HepG2 (cell line): ENCODE data around the gene EEF1E1.

Experiments used
- IRF2 ChIP-seq: IDR thresholded peaks from 2 replicates; pipeline ENCODE4 v1.6.1; 2018; ENCODE audit warnings: missing genetic modification reagents, missing compliant biosample characterization
- POLR2AphosphoS5 ChIP-seq: IDR thresholded peaks from 2 replicates; pipeline ENCODE4 v1.6.1; 2012; ENCODE audit warnings: low read depth, low read length
- ZNF224 ChIP-seq: sonication (generic); formaldehyde crosslinking; IDR thresholded peaks from 2 replicates; pipeline ENCODE4 v1.5.0; 2020; ENCODE audit warnings: mild to moderate bottlenecking, missing genetic modification reagents
- TF ChIP-seq, protein P1 (sequence below): sonication (generic); formaldehyde crosslinking; IDR thresholded peaks from 2 replicates; pipeline ENCODE4 v1.4.0; 2020; ENCODE audit warnings: mild to moderate bottlenecking, missing genetic modification reagents
- TF ChIP-seq, protein P2 (sequence below): sonication (generic); formaldehyde crosslinking; IDR thresholded peaks from 2 replicates; pipeline ENCODE4 v1.4.0; 2020; ENCODE audit warnings: missing genetic modification reagents

DNA sequence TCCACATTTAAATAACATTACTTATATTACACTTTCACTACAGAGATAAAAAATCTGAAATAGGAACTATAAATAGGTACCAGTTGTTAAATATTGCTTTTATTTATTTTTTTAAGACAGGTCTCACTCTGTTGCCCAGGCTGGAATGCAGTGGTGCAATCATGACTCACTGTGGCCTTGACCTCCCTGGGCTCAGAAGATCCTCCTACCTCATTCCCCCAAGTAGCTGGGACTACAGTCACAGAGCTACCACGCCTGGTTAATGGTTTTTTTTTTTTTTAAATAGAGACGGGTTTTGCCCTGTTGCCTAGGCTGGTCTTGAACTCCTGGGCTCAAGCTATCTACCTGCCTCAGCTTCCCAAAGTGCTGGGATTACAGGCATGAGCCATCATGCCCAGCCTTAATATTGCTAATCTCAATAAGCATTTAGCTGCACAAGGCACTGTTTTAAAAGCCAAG, 17.3 kb downstream of the EEF1E1 start:
- peak; percentile 94 for TF ChIP-seq IRF2 (CRISPR knock-in tag)
- TF ChIP-seq, protein P1, sequence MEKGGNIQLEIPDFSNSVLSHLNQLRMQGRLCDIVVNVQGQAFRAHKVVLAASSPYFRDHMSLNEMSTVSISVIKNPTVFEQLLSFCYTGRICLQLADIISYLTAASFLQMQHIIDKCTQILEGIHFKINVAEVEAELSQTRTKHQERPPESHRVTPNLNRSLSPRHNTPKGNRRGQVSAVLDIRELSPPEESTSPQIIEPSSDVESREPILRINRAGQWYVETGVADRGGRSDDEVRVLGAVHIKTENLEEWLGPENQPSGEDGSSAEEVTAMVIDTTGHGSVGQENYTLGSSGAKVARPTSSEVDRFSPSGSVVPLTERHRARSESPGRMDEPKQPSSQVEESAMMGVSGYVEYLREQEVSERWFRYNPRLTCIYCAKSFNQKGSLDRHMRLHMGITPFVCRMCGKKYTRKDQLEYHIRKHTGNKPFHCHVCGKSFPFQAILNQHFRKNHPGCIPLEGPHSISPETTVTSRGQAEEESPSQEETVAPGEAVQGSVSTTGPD (CRISPR knock-in tag) = no peak; the same call in 1 of the 2 replicates
- TF ChIP-seq POLR2AphosphoS5 = no peak
- no peak for TF ChIP-seq ZNF224 (CRISPR knock-in tag)
- TF ChIP-seq, protein P2, sequence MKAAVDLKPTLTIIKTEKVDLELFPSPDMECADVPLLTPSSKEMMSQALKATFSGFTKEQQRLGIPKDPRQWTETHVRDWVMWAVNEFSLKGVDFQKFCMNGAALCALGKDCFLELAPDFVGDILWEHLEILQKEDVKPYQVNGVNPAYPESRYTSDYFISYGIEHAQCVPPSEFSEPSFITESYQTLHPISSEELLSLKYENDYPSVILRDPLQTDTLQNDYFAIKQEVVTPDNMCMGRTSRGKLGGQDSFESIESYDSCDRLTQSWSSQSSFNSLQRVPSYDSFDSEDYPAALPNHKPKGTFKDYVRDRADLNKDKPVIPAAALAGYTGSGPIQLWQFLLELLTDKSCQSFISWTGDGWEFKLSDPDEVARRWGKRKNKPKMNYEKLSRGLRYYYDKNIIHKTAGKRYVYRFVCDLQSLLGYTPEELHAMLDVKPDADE (CRISPR knock-in tag) = no peak
